GM12878 (cell line): ENCODE results near the gene TBC1D23. TPM values are rescaled to one million over a fixed set of nuclear protein-coding genes. Genes with fewer than 3 reads are reported as not detected.

ENCODE experiments used
- ATAC-seq: fragments of 200-7000 bp; cut with Tn5 transposase; 3 replicates; pipeline ENCODE4 v1.9.1; 2020; ENCODE audit warnings: mild to moderate bottlenecking, moderate library complexity
- BruUV-seq: library from RNA; stranded (reverse); fragments of 400-500 nt; replicated peaks from 2 replicates; lab custom pipeline; 2021; lab: Mats Ljungman, UMichigan
- CTCF ChIA-PET: fragments of 300-600 bp; sonication (Branson Sonifier 250); formaldehyde crosslinking; extraction: SDS; loops from one replicate; lab custom pipeline; 2021; ENCODE audit warnings: inconsistent platforms; lab: Yijun Ruan, JAX
- POLR2A ChIA-PET: fragments of 350-600 bp; formaldehyde crosslinking; extraction: SDS; loops from one replicate; lab custom pipeline; 2021; ENCODE audit warnings: inconsistent platforms; lab: Charles Lee
- RAD21 ChIA-PET: fragments of 300-600 bp; sonication (Branson Sonifier 250); formaldehyde crosslinking; loops from one replicate; lab custom pipeline; 2023; ENCODE audit warnings: antibody characterized with exemption; ENCODE audit not compliant: unreplicated experiment; lab: Charles Lee
- SMC1A ChIA-PET: fragments of 300-600 bp; sonication (Branson Sonifier 250); formaldehyde crosslinking; loops from one replicate; lab custom pipeline; 2023; ENCODE audit not compliant: unreplicated experiment, uncharacterized antibody; lab: Charles Lee
- DNase-seq: peaks from one replicate; pipeline ENCODE4 v3.0.0-alpha.2; 2011; ENCODE audit warnings: low read depth, low spot score
- FAIRE-seq: peaks from 3 replicates; lab custom pipeline; 2011; peaks lifted over from hg19 to GRCh38; lab: Jason Lieb, UNC
- H2AFZ ChIP-seq: 2 replicates; pipeline ENCODE4 v1.6.0; 2011; ENCODE audit warnings: low read depth, low read length, control low read depth; ENCODE audit not compliant: control insufficient read depth
- H3K27ac ChIP-seq: 2 replicates; pipeline ENCODE4 v1.5.1; 2011; ENCODE audit warnings: control low read depth; ENCODE audit not compliant: control insufficient read depth, insufficient read depth
- H3K27me3 ChIP-seq, 2 experiments: replicated peaks in 1 of 2; 2 replicates each; pipeline versions ENCODE4 v1.6.0 to v1.6.1; 2011; ENCODE audit warnings: low read length in 1 of 2; ENCODE audit not compliant: control insufficient read depth in 2 of 2, insufficient read depth in 2 of 2
- H3K36me3 ChIP-seq, 2 experiments: 2 replicates each; pipeline ENCODE4 v1.5.1; 2011; ENCODE audit warnings: low read length in 1 of 2; ENCODE audit not compliant: control insufficient read depth in 2 of 2, insufficient read depth in 2 of 2
- H3K4me1 ChIP-seq: 2 replicates; pipeline ENCODE4 v1.6.1; 2011; ENCODE audit warnings: mild to moderate bottlenecking, low read length, moderate library complexity, mixed read lengths; ENCODE audit not compliant: control insufficient read depth, insufficient read depth
- H3K4me2 ChIP-seq: 2 replicates; pipeline ENCODE4 v1.6.0; 2011; ENCODE audit warnings: control low read depth; ENCODE audit not compliant: control insufficient read depth, insufficient read depth
- H3K4me3 ChIP-seq: fragments of 200-600 bp; sonication (generic); 2 replicates; pipeline ENCODE4 v1.5.1; 2016
- H3K79me2 ChIP-seq: 2 replicates; pipeline ENCODE4 v1.6.0; 2011; ENCODE audit warnings: low read length; ENCODE audit not compliant: control insufficient read depth, insufficient read depth
- H3K9ac ChIP-seq: 2 replicates; pipeline ENCODE4 v1.8.0; 2011; ENCODE audit warnings: low read length, control low read depth, mixed read lengths; ENCODE audit not compliant: control insufficient read depth, insufficient read depth
- H3K9me3 ChIP-seq: replicated peaks from 3 replicates; pipeline ENCODE4 v1.5.1; 2011; ENCODE audit warnings: mild to moderate bottlenecking, low read length; ENCODE audit not compliant: control insufficient read depth, insufficient read depth
- H4K20me1 ChIP-seq: 2 replicates; pipeline ENCODE4 v1.6.0; 2011; ENCODE audit not compliant: control insufficient read depth, insufficient read depth
- CHD4 ChIP-seq: fragments of 200-600 bp; sonication (generic); IDR thresholded peaks from 2 replicates; pipeline ENCODE4 v1.6.1; 2016; ENCODE audit warnings: mild to moderate bottlenecking
- DPF2 ChIP-seq: fragments of 450-650 bp; IDR thresholded peaks from 2 replicates; pipeline ENCODE4 v1.6.1; 2017; ENCODE audit warnings: mild to moderate bottlenecking
- NR2C1 ChIP-seq: fragments of 450-650 bp; IDR thresholded peaks from 2 replicates; pipeline ENCODE4 v1.6.1; 2017; ENCODE audit warnings: antibody characterized with exemption, mild to moderate bottlenecking, moderate library complexity
- PML ChIP-seq: IDR thresholded peaks from 2 replicates; pipeline ENCODE4 v1.6.1; 2012; ENCODE audit warnings: low read length, inconsistent platforms
- TCF3 ChIP-seq: IDR thresholded peaks from 2 replicates; pipeline ENCODE4 v1.6.1; 2012; ENCODE audit warnings: low read depth, mild to moderate bottlenecking, low read length, borderline replicate concordance; ENCODE audit not compliant: insufficient read depth
- YY1 ChIP-seq: IDR thresholded peaks from 2 replicates; pipeline ENCODE4 v1.6.1; 2011; ENCODE audit warnings: low read depth, mild to moderate bottlenecking, low read length
- WGBS: methylation state at CpG from one replicate; pipeline ENCODE4 v1.1.6; 2016; ENCODE audit warnings: low lambda C conversion rate; ENCODE audit not compliant: insufficient replicate concordance, insufficient coverage; ENCODE audit errors: missing lambda C conversion rate; 5-methylcytosine and 5-hydroxymethylcytosine counted together
- in situ Hi-C: fragments of 300-500 bp; cut with MboI; formaldehyde crosslinking; loops from 9 replicates; pipeline ENCODE4 v1.14.3; 2018; ENCODE audit warnings: mixed read lengths
- intact Hi-C: fragments of 100-400 bp; cut with micrococcal nuclease; formaldehyde crosslinking; loops from one replicate; pipeline ENCODE4 v1.14.2; 2022; ENCODE audit not compliant: unreplicated experiment
- polyA plus RNA-seq, 11 experiments: library from polyadenylated mRNA; depleted of rRNA in 4 of 11; unstranded in 6 of 11; stranded (reverse) in 5 of 11; fragments of >200 nt; fragmentation: Nextera tagmentation in 4 of 11; fragmentation: Illumina TruSeq in 1 of 11; extraction: Ambion mirVana in 4 of 11; extraction: Trizol in 1 of 11; gene quantifications; 1 replicate in 1 of 11; 2 replicates in 10 of 11; pipeline versions ENCODE4 v1.2.1 to v1.2.3, GENCODE V29; 2011 to 2016; ENCODE audit warnings: inconsistent platforms in 2 of 11, missing spikeins in 2 of 11, low read depth in 1 of 11
- total RNA-seq, 4 experiments: library from RNA; depleted of rRNA in 3 of 4; stranded (reverse); fragments of >200 nt in 3 of 4; fragmentation: Illumina TruSeq in 1 of 4; extraction: Trizol in 1 of 4; gene quantifications; 2 replicates each; pipeline versions ENCODE4 v1.2.1 to v1.2.3, GENCODE V29; 2013 to 2021
- TF ChIP-seq, protein P1 (sequence below): fragments of 450-650 bp; IDR thresholded peaks from 2 replicates; pipeline ENCODE4 v1.6.1; 2017; ENCODE audit warnings: mild to moderate bottlenecking, moderate library complexity
- TF ChIP-seq, protein P2 (sequence below): fragments of 450-650 bp; IDR thresholded peaks from 2 replicates; pipeline ENCODE4 v1.6.1; 2016; ENCODE audit warnings: mild to moderate bottlenecking

Gene TBC1D23
- total and polyA plus RNA-seq, 10 of the 15 experiments (the other 5 are each of a cell fraction or from before 2014, with no cell fraction given): 8.2 to 23.2 (median 16.6) TPM

DNA sequence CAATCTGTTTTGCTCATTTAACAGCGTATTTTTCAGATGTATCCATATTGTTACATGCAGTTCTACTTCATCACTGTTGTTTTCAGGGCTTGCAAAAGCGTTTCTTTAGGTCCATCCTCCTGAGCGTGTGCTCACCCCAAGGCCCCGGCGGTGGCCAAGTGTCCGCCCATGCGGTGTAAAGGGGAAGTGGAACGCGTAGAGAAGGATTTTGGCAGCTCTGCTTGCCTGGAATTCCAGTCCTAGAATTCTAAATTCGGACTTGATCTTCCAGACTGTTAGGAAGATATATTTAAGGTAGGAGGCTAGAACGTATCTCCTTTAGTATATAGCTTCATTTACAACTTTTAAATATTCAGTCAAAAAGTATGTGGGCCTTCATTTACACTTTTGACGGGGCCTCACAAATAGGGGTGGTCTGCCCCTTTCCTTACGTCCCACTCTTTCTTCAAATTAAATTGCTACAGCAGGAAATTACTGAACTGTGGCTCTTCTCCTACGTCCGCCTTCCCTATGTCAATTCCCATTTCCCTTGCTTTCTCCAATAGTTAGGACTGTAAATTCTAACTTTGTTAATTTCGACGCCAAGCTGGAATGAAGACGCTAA is 609 bp upstream of the TBC1D23 start:
- FAIRE-seq (no peak), DNase-seq (no peak), ATAC-seq (no peak)
- ChIA-PET CTCF (interaction anchor here (0.9 to 3.0 kb wide), 6 partner anchors 63 to 428 kb away, joined by 3 to 15 read pairs (median 4); no protein-coding TSS in a partner anchor), SMC1A (interaction anchor here (0.7 to 2.6 kb wide), 14 partner anchors 10 to 537 kb away, joined by 3 to 10 read pairs (median 3); no protein-coding TSS in a partner anchor), RAD21 (interaction anchor here (0.6 to 2.0 kb wide), 10 partner anchors 9 to 437 kb away, joined by 3 to 10 read pairs (median 4); partner anchors contain the start of gene LNP1), POLR2A (interaction anchor here (1.1 kb wide), 1 partner anchor 142 kb away, joined by 4 read pairs; the partner anchor contains the start of genes LNP1 and TOMM70)
- Histone ChIP-seq H2AFZ (peak overlapping the region; percentile 95), H3K4me3 (no peak overlapping the region), H3K9ac (no peak overlapping the region), H3K27me3 (no peaks in the 10 kb centered on the region), H3K4me2 (peak overlapping the region; percentile 60; the same call in 1 of the 2 replicates), H3K4me1 (no peaks in the 10 kb centered on the region), H3K79me2 (peaks cover 34% of the 10 kb centered on the region), H4K20me1 (no peaks in the 10 kb centered on the region), H3K36me3 (no peaks in the 10 kb centered on the region), H3K9me3 (no peaks in the 10 kb centered on the region), H3K27ac (no peak overlapping the region)
- WGBS: 54% methylated on average over 18 of the region's 18 CpGs
- intact Hi-C loops (no loop called here), in situ Hi-C loops (no loop called here)
- TSS peak; percentile 95 for BruUV-seq
- no peak for TF ChIP-seq DPF2
- TF ChIP-seq YY1: no peak
- TF ChIP-seq PML: 0 out of 2 replicates have a peak, but pooled peaks have one; percentile 8
- TF ChIP-seq, protein P1, sequence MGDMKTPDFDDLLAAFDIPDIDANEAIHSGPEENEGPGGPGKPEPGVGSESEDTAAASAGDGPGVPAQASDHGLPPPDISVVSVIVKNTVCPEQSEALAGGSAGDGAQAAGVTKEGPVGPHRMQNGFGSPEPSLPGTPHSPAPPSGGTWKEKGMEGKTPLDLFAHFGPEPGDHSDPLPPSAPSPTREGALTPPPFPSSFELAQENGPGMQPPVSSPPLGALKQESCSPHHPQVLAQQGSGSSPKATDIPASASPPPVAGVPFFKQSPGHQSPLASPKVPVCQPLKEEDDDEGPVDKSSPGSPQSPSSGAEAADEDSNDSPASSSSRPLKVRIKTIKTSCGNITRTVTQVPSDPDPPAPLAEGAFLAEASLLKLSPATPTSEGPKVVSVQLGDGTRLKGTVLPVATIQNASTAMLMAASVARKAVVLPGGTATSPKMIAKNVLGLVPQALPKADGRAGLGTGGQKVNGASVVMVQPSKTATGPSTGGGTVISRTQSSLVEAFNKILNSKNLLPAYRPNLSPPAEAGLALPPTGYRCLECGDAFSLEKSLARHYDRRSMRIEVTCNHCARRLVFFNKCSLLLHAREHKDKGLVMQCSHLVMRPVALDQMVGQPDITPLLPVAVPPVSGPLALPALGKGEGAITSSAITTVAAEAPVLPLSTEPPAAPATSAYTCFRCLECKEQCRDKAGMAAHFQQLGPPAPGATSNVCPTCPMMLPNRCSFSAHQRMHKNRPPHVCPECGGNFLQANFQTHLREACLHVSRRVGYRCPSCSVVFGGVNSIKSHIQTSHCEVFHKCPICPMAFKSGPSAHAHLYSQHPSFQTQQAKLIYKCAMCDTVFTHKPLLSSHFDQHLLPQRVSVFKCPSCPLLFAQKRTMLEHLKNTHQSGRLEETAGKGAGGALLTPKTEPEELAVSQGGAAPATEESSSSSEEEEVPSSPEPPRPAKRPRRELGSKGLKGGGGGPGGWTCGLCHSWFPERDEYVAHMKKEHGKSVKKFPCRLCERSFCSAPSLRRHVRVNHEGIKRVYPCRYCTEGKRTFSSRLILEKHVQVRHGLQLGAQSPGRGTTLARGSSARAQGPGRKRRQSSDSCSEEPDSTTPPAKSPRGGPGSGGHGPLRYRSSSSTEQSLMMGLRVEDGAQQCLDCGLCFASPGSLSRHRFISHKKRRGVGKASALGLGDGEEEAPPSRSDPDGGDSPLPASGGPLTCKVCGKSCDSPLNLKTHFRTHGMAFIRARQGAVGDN: peak; percentile 79; the same call in 1 of the 2 replicates
- no peak for TF ChIP-seq TCF3
- TF ChIP-seq, protein P2, sequence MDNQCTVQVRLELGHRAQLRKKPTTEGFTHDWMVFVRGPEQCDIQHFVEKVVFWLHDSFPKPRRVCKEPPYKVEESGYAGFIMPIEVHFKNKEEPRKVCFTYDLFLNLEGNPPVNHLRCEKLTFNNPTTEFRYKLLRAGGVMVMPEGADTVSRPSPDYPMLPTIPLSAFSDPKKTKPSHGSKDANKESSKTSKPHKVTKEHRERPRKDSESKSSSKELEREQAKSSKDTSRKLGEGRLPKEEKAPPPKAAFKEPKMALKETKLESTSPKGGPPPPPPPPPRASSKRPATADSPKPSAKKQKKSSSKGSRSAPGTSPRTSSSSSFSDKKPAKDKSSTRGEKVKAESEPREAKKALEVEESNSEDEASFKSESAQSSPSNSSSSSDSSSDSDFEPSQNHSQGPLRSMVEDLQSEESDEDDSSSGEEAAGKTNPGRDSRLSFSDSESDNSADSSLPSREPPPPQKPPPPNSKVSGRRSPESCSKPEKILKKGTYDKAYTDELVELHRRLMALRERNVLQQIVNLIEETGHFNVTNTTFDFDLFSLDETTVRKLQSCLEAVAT: peak; percentile 45
- 0 out of 2 replicates have a peak, but pooled peaks have one; percentile 26 for TF ChIP-seq NR2C1
- TF ChIP-seq CHD4: no peak
